ENCODE measurements around the gene NPHP4. TPM values are rescaled to one million over a fixed set of nuclear protein-coding genes. Genes with fewer than 3 reads are reported as not detected.

Gene NPHP4
- total and polyA plus RNA-seq, 4 donors: 1.7 to 5.6 (median 3.5) TPM

GRCh38 chr1:5953386-5953785, 38.8 kb downstream of the NPHP4 start:
- WGBS: 97% methylated on average over 11 of the region's 11 CpGs
- no peaks in the 10 kb centered on the region for H3K9me3 ChIP-seq (ENCODE audit: control insufficient read depth in 4 of 4, low read length in 3 of 4)
- no peaks in the 10 kb centered on the region for H3K27me3 ChIP-seq (ENCODE audit: control insufficient read depth in 4 of 4, insufficient read depth in 4 of 4, low read length in 3 of 4)
- no peak overlapping the region for H3K9ac ChIP-seq (ENCODE audit: low read depth in 1 of 2, low read length in 2 of 2)
- H3K27ac ChIP-seq (ENCODE audit: low read depth in 1 of 2, low read length in 2 of 2): no peak overlapping the region
- no peak overlapping the region for H3K4me3 ChIP-seq (ENCODE audit: low read depth in 1 of 3, low read length in 3 of 3)
- H3K4me1 ChIP-seq (ENCODE audit: control insufficient read depth in 4 of 4, insufficient read depth in 4 of 4, low read length in 3 of 4): peaks cover 0 to 10% (median 8%) of the 10 kb centered on the region in 4 donors
- peaks cover 0 to 8% (median 0%) of the 10 kb centered on the region in 4 donors for H3K36me3 ChIP-seq (ENCODE audit: control insufficient read depth in 4 of 4, insufficient read depth in 3 of 4, low read depth in 1 of 4, low read length in 3 of 4)
- TF ChIP-seq FOXA2 (IDR thresholded peaks at IDR 0.05) (no peak), EGR1 (IDR thresholded peaks at IDR 0.05; ENCODE audit: low read depth in 2 of 2) (no peak), CTCF (IDR thresholded peaks at IDR 0.05; ENCODE audit: low read depth, low read length, missing input control) (no peak), JUND (IDR thresholded peaks at IDR 0.05) (no peak), REST (IDR thresholded peaks at IDR 0.05) (no peak), NR2F2 (IDR thresholded peaks at IDR 0.05) (no peak), FOXA1 (IDR thresholded peaks at IDR 0.05) (no peak), RAD21 (IDR thresholded peaks at IDR 0.05) (no peak), MAX (IDR thresholded peaks at IDR 0.05) (no peak), TAF1 (conservative IDR thresholded peaks at IDR 0.05) (no peak), HNF4A (conservative IDR thresholded peaks at IDR 0.05) (no peak), HNF4G (IDR thresholded peaks at IDR 0.05) (no peak), SP1 (IDR thresholded peaks at IDR 0.05) (no peak)
- TF ChIP-seq, protein P1, sequence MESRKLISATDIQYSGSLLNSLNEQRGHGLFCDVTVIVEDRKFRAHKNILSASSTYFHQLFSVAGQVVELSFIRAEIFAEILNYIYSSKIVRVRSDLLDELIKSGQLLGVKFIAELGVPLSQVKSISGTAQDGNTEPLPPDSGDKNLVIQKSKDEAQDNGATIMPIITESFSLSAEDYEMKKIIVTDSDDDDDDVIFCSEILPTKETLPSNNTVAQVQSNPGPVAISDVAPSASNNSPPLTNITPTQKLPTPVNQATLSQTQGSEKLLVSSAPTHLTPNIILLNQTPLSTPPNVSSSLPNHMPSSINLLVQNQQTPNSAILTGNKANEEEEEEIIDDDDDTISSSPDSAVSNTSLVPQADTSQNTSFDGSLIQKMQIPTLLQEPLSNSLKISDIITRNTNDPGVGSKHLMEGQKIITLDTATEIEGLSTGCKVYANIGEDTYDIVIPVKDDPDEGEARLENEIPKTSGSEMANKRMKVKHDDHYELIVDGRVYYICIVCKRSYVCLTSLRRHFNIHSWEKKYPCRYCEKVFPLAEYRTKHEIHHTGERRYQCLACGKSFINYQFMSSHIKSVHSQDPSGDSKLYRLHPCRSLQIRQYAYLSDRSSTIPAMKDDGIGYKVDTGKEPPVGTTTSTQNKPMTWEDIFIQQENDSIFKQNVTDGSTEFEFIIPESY (IDR thresholded peaks at IDR 0.05): no peak
- DNase-seq (ENCODE audit: low spot score): no peak

- Histone ChIP-seq H3K4me1 (ENCODE audit: control insufficient read depth in 4 of 4, insufficient read depth in 4 of 4, low read length in 3 of 4) (peaks cover 0 to 10% (median 8%) of the 10 kb centered on the region in 4 donors), H3K9me3 (ENCODE audit: control insufficient read depth in 4 of 4, low read length in 3 of 4) (no peaks in the 10 kb centered on the region), H3K27ac (ENCODE audit: low read depth in 1 of 2, low read length in 2 of 2) (no peak overlapping the region), H3K36me3 (ENCODE audit: control insufficient read depth in 4 of 4, insufficient read depth in 3 of 4, low read depth in 1 of 4, low read length in 3 of 4) (peaks cover 0 to 8% (median 0%) of the 10 kb centered on the region in 4 donors), H3K4me3 (ENCODE audit: low read depth in 1 of 3, low read length in 3 of 3) (no peak overlapping the region), H3K9ac (ENCODE audit: low read depth in 1 of 2, low read length in 2 of 2) (no peak overlapping the region), H3K27me3 (ENCODE audit: control insufficient read depth in 4 of 4, insufficient read depth in 4 of 4, low read length in 3 of 4) (no peaks in the 10 kb centered on the region)
- 96% methylated on average over 19 of the region's 19 CpGs for WGBS
- no peak for DNase-seq (ENCODE audit: low spot score)
- TF ChIP-seq, protein P1 (IDR thresholded peaks at IDR 0.05): no peak
- TF ChIP-seq HNF4G (IDR thresholded peaks at IDR 0.05) (no peak), REST (IDR thresholded peaks at IDR 0.05) (no peak), HNF4A (conservative IDR thresholded peaks at IDR 0.05) (no peak), TAF1 (conservative IDR thresholded peaks at IDR 0.05) (no peak)
Measured at GRCh38 chr1:5951846-5952410, 40.3 kb downstream of the NPHP4 start.

All from liver (tissue), 9 donors.